Activated gamma-delta T cell treated with anti-CD3 and anti-CD28 coated beads, Interleukin-2, amount 50 U/mL, for 16 hours (primary cell): ENCODE data around the gene PHOSPHO1.
A peak's percentile ranks its signal among the peaks of the same experiment; 100 is the strongest.

Experiments
- DNase-seq: peaks from one replicate; pipeline ENCODE4 v3.0.0-alpha.2; 2020; ENCODE audit warnings: low read depth

The PHOSPHO1 gene

DNA sequence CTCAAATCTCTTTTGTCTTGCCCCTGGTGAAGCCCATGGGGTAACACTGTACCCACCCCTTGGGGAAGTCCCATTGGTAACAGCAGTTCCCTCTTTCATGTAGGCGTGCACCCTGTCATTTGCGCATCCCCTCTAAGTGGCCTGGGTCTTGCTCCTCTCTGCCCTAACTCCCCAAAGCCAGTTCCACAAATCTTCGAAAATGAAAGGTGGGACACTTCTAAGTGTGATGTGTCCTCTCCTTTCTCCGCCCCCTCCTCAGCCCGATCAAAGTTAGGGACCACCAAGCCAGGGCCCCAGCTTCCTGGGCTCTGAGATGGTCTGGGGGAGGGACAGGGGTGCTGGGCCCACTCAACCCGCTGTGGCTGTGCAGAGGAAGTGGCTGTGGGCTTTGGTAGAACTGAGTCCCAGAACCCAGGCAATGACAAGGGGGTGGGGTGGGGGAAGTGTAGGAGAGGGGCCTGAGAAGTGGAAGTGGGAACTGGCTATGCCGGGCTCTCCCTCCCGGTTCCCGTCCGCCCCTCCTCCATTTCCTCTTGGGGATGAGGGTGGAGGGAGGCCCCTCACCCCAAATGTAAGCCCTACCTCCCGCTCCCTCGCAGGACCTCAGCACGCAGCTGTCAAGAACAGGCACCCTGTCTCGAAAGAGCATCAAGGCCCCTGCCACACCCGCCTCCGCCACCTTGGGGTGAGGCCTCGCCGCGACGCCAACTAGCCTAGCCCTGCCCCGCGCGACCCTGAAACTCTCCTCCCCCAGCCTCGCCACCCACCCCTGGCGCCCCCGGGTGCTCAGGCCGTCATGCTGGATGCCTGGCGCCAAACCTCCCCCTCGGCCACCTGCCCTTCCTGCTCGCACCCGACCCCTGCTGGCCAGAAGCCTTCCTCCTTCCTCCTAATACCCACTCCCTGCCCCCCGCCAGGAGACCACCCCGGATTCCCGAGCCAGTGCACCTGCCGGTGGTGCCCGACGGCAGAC lies 11.4 kb downstream of the PHOSPHO1 start:
- peak; percentile 43 for DNase-seq

DNA sequence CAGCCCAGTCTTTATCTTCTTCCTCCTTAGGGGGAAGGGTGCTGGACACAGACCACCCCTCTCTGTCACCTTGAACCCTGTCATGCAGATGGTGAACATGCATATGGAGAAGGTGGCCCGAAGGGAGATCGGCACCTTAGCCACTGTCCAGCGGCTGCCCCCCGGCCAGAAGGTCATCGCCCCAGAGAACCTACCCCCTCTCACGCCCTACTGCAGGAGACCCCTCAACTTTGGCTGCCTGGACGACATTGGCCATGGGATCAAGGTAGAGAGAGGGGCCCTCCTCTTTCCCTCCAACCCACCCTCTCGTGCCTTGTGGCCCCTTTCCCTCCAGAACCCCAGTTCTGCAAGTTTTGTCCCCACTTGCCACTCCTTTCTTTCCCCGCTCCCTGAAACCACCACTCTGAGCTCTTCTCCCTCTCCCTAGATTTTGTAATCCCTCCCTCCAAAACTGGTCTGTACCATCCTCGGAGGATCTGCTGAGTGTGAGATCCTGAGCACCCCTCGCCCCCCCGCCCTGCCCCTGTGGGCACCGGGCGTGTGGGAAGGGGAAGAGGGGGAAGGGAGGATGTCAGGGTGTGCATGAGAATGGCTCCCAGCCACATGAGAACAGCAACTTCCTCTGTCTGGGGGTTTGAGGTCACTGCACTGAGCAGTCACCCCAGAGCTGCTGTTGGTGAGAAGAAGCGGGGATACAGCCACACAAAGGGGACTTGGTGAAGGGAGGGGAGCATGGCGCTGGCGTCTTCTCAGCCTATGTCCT lies 12.8 kb downstream of the PHOSPHO1 start:
- peak; percentile 65 for DNase-seq

DNA sequence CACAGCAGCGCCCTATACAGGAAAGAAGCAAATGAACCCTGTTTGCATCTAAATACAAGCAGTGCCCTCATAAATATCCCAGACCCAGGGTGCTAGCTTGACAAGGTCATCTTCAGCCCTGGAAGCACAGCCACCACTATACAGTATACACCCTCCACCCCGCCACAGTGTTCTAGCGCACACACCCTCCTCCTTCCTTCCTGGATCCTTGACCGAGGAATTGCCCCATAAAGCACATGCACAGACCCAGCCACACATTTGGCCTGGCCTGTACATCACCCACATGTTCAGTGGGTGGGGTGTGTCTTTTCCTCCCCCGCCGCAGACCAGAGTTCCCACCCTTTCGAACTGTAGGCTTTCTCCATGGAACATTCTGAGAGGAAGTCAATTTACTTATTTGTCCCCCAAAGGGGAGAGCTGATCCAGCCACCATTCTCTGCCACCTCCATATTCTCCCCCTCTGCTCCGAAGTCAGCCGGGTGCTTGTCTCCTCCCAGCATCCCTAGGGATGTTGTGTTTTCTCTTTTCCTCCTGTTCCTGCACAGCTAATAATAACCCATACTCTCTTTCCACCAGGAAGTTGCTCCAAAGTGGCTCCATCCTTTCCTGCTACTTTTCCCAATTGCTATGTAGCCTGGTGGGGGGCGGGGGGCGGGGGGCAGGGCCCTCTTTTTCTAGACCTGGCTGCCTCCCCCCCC lies 13.5 kb downstream of the PHOSPHO1 start:
- no peak for DNase-seq

DNA sequence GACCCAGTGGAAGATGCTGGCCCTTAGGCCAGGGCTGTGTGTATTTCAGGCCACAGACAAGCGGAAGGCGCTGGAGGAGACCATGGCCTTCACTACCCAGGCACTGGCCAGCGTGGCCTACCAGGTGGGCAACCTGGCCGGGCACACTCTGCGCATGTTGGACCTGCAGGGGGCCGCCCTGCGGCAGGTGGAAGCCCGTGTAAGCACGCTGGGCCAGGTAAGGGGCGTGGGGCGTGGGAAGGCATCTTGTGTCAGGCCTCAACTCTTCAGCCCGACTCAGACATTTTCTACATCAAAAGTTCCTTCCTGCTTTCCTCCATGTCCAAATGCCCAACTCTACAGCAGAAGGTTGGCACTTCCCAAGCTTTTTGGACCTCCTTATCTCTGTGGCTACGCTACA lies 14.1 kb downstream of the PHOSPHO1 start:
- DNase-seq, result no peak

DNA sequence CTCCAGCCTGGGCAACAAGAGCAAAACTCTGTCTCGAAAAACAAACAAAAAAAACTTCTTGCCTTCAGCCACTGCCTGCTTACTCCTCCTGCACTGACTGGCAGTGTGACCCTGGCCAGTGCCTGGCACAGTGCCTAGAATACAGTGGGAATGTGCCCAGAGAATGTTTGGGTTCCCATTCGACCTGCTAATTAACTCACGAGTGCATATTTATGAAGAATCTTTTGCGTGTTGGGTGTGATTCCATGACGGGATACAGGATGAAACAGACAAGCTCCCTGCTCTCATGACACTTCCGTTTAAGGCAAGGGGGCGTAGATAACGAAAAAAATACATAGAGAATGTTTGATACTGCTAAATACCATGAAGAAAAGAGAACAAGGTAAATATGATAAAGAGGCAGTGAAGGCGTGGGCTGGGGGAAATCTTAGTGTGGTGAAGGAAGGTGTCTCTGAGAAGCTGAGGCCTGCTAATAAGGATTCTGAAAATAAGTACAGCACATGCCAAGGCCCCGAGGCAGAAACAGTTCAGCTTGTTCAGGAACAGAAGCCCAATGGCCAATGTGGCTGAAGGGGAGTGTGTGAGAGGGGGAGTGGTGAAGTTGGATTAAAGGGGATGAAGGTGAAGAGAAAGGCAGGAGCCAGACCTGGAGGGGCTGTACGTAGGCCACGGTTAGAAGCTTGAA lies 15.8 kb downstream of the PHOSPHO1 start:
- DNase-seq, result no peak

DNA sequence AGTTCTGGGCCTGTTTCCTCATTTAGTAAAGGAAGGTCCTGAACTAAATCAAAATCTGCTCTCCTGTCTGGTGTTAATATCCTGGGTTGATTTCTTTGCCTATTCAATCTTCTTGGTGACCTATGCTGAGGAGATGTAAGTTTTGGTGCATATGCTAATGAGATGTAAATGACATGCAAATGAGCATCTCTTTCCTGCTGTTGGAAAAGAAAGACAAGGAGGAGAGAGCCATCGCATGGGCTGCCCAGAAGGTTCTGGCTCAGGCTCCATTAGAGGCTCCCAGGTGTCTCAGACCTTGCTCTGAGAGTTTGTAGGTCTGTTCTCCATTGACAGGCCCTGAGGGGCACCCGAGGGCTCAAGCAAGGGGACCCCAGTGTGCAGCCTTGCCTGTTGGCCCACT lies 16.7 kb downstream of the PHOSPHO1 start:
- DNase-seq, result no peak

DNA sequence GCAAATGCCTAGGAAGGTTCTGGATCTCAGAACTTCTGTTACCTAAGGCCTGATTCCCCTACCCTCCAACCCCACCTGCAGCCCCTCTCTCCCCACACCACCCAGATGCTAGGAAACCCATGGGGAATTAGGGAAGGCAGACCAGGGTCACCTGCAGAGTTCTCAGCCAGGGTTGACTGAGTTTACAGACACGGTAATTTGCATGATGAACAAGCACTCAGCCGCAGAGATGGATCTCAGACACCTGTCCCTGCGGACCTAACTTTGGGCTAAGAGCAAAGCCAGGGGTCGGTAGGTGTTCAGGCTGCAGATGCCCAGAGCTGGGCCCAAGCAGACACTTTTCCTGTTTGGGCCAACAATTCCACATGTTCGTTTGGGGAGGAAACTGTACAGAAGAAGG lies 17.2 kb downstream of the PHOSPHO1 start:
- DNase-seq, result no peak

DNA sequence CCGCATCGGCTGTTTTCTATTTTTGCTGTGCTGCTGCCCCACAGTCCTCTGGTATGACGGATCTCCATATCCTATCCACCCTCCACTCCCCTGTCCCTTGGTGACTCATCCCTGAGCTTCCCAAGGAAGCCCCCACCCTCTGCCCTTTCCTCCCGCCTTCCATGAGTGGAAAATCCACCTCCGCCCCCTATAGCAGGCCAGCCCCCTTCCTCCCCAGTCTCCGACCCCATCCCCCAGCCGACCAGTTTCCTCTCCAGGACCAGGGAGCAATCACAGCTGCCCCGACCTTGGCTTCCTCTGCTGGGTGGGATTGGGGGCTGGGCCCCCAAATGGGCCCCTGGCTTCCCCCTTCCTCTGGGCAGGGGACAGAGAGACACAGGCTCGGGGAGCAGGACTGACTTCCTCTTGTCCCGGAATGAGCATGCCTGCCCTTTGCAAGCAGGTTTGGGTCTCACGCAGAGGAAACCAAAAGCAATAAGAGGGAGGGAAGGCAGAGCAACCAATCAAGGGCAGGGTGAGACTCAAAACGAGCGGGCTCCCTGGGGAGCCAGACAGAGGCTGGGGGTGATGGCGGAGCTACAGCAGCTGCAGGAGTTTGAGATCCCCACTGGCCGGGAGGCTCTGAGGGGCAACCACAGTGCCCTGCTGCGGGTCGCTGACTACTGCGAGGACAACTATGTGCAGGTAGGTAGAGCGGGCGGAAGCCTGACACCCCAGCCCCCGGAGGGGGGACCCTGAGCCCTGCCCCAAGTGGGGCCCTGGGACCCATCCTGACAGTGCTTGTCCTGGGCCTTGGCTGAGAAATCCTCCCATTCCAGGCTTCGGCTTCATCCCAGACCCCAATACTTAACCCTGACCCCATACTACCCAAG lies 20.2 kb downstream of the PHOSPHO1 start, which contains the start of the genes ABI3 and GNGT2:
ABI3 (plus strand) TSS at position 550 of the 872 bp plus-strand sequence; CDS start at position 568, 18 bp downstream.
GNGT2 (minus strand) TSS at position 417 of the 872 bp plus-strand sequence. CDS start 3,152 bp downstream, outside the sequence.
- DNase-seq, result no peak

DNA sequence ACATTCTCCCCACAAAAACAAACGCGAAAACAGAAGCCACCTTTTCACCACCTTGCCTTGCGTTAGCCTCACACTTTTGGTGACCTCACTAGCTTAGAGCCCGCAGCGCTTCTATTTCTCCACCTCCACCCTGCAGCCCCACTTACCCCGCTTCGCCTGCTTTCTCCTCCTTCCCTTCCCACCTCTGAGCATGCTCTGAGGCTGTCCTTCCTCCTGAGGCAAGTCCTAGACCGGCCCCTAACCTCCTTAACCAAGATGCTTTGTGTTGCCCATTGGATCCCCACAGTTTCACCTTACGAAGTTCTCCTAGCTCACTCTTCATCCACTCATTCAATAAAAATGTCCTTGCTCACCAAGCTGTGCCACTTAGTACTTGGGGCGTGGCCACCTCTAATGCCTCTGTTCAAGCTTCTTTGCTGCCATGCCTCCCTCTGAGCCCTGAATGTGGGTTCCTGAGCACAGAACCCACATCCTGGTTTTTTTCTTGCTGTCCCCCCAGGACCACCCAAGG lies 21.5 kb downstream of the PHOSPHO1 start:
- DNase-seq, result no peak

DNA sequence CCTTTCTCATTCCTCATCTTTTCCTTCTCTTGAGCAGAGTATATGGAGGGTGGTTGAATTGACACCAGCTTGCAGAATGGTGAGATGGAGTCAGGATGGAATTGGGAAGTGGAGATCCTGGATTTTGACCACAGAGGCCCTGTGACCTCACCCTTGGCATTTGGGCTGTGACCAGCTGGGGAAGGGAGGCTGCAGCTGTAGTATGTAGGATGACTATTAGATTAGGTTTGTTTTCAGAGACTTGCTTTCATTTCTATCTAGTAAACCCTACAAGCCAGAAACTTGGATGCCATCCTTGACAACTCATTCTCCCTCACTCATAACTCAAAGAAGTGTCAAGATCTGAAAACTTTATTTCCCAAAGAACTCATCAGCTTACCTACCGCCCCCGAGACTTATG lies 26.1 kb downstream of the PHOSPHO1 start:
- DNase-seq, result no peak

DNA sequence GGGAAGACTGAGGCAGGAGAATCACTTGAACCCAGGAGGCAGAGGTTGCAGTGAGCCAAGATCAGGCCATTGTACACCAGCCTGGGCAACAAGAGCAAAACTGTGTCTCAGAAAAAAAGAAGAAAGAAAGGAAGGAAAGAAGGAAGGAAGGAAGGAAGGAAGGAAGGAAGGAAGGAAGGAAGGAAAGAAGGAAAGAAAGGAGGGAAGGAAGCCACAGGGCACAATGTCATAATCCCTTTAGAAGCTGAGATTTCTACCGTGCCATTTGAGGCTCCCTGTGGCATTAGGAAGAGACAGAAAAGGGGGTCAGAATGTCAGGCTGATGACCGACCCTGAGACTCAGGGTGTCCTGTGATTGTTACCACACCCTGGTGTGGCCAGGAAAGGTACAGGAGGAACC lies 26.8 kb downstream of the PHOSPHO1 start:
- no peak for DNase-seq

DNA sequence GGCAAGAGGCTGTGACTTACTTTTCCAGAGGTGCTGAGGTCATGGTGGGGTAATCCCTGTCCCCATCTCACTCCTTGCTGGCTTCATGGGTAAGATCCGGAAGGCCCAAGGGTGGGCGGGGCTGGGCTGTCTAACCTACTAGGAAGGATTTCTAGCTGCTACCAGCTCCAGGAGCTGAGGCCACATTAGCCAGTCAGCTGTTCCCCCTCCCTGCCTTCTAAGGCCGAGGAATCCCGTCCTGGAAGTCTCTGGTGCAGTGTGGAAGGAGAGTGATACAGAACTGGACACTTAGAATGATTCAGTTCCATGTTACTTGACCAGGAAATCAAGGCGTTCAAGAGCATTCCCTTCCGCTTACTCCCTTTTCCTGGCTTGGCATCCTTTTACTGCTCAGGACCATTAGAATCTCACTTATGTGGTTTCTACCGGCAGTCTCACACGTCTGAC lies 29.1 kb downstream of the PHOSPHO1 start:
- DNase-seq, result no peak

DNA sequence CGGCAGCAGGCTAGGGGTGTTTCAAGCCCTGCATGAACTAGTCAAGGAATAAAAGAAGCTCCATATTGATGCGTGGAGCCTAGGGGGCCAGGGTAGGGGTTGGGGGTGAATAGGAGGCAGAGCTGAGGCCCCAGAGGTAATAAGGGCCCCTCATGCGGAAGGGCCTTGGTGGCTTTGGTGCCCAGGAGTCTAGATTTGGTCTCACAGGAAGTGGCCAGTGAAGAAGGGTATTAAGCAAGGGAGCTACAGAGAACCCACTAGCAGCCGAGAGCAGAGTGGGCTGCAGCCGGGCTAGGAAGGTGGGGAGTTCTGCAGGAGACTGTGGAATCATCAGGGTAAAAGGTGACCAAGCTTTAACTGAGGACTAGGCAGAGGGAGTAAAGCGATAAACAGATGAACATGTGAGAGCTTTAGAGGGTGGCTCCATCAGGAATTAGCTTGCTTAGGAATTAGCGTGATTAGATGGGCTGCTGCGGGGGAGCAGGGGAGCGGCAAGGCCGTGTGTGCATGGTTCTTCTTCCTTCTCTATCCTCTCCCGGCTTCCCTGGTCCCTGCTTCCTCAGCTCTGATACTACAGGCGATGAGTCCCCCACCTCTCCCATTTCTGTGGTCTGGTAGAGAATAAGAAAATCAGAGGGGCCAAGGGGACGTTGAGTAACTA lies 30.0 kb downstream of the PHOSPHO1 start:
- no peak for DNase-seq

DNA sequence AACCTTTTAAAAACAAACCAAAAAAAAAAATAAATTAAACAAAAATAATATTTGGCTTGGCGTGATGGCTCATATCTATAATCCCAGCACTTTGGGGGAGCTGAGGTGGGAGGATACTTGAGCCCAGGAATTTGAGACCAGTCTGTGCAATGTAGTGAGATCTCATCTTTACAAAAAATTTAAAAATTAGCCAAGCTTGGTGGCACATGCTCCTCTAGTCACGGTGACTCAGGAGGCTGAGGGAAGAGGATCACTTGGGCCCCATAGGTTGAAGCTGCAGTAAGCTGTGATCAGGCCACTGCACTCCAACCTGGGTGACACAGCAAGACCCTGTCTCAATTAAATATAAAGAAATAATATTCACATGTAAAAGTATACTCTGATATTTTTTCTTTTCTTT lies 32.4 kb downstream of the PHOSPHO1 start:
- no peak for DNase-seq

DNA sequence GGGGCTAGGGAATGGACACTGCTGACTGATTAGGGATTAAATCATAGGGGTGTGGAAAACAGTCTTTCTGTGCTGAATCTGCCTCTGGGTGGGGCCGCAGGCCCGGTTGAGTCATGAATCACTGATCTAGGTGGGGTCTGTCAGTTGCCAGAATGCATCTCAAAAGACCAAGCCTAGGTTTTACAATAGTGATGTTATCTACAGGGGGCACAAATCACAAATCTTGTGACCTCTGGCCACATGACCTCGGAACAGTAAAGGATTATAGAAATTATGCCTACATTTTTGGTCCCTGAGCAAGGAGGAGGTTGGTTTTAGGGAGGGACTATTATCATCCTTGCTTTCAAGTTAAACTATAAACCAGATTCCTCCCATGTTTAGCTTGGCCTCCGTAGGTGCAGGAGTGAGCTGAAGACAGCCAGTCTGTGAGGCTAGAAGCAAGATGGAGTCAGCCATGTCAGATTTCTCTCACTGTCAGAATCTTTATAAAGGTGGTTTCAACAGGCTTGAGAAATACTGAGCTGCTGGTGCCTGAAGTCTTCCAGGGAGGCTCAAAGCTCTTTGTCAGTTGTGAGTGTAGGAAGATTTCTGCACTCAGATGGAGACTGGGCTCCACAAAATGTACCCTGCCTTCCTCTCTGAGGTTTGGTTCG lies 33.1 kb downstream of the PHOSPHO1 start:
- no peak for DNase-seq

DNA sequence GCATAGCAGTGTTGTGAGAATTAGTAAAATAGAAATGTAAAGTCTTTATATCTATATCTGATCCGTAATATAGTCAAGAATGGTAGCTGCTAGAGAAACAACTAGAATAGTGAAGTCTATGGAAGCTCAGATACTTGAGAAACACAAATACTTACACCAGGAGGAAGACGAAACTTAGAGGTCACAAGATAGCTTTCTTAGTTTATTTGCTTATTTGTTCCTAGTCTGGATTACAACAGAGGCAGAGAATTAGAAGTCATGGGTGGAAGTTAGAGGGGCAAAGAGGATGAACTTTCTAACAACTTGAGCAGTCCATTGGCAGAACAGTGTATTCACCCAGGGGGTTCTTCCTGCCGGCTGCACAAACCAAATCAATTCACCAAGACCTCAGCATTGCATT lies 34.1 kb downstream of the PHOSPHO1 start:
- DNase-seq, result no peak

DNA sequence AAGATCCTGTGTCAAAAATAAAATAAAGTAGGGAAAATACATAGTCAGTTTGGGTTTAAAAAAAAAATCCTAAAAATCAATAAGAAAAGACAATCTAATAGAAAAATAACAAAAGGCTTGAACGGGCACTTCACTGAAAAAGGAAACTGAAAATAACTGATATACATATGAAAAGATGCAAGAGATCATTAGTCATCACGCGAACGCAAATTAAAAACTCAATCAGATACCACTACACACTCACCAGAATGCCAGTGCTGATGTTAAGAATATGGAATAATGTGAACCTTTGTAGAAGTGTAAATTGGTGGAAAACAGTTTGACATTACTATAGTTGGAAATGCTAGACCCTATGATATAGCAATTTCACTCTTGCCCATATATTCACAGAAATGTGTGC lies 34.8 kb downstream of the PHOSPHO1 start:
- no peak for DNase-seq

DNA sequence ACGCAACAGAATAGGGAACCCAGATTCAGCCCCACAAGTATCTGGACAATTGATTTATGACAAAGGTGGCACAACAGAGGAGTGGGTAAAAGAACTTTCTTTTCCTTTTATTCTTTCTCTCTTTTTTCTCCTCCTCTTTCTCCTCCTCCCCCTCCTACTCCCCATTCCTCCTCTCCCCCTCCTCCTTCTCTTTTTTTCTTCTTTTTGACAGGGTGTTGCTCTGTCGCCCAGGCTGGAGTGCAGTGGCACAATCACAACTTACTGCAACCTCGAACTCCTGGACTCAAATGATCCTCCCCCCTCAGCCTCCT lies 36.3 kb downstream of the PHOSPHO1 start:
- no peak for DNase-seq

DNA sequence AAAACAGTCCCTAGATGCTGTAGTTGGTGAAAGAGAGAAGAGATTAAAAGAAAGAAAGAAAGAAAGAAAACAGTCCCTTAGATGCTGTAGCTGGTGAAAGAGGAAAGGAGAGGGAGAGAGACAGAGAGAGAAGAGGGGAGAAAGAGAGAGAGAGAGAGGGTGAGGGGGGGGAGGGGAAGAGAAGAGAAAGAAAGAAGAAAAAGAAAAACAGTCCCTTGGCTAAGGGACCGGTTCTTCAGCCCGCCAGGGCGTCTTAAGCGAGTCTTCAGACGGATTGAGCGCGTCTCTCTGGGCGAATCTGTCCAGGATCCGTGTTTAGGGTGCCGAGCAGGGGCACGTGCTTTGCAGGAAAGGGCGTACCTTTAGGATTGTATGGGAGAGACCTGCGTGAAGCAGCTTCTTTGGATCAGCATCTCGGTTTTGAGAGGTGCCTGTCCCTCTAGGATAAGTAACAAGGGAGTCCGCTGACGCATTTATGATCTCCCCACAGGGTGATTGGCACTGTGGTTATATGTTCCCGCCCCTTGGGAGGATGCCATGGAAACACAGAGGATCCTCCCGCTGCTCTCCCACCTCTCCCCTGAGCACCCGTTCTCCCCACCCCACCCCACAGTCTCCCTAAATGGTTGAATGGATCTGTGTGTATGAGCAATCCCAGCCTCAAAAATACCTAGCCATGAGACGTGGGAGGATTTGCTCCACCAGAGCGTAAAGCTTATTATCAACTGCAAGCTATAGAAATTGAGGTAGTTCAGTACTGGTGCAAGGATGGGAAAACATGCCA lies 36.9 kb downstream of the PHOSPHO1 start:
- DNase-seq, result no peak
